Astrocyte (in vitro differentiated cells and primary cell): Measurements from ENCODE around the gene PRDM11. TPM values are rescaled to one million over a fixed set of nuclear protein-coding genes. Genes with fewer than 3 reads are reported as not detected.

ENCODE experiments used
- DNase-seq: peaks from one replicate; pipeline ENCODE4 v3.0.0-alpha.2; 2010; ENCODE audit warnings: low read depth
- FAIRE-seq: peaks from 2 replicates; lab custom pipeline; 2011; peaks lifted over from hg19 to GRCh38; lab: Jason Lieb, UNC
- H2AFZ ChIP-seq: 2 replicates; pipeline ENCODE4 v1.6.0; 2012; ENCODE audit warnings: low read depth, low read length, inconsistent platforms
- H3K27ac ChIP-seq: 2 replicates; pipeline ENCODE4 v1.5.1; 2011; ENCODE audit warnings: low read depth, low read length, inconsistent platforms
- H3K27me3 ChIP-seq: 2 replicates; pipeline ENCODE4 v1.6.0; 2011; ENCODE audit warnings: low read length, inconsistent platforms; ENCODE audit not compliant: insufficient read depth
- H3K36me3 ChIP-seq: 2 replicates; pipeline ENCODE4 v1.5.1; 2011; ENCODE audit warnings: low read length, inconsistent platforms; ENCODE audit not compliant: insufficient read depth
- H3K4me1 ChIP-seq: 2 replicates; pipeline ENCODE4 v1.5.1; 2011; ENCODE audit warnings: low read length, inconsistent platforms; ENCODE audit not compliant: insufficient read depth
- H3K4me2 ChIP-seq: 2 replicates; pipeline ENCODE4 v1.6.0; 2012; ENCODE audit warnings: low read length, inconsistent platforms
- H3K4me3 ChIP-seq: 2 replicates; pipeline ENCODE4 v1.5.1; 2011; ENCODE audit warnings: low read depth, mild to moderate bottlenecking, low read length, inconsistent platforms; ENCODE audit not compliant: insufficient read depth
- H3K79me2 ChIP-seq: 2 replicates; pipeline ENCODE4 v1.6.0; 2012; ENCODE audit warnings: mild to moderate bottlenecking, low read length, inconsistent platforms; ENCODE audit not compliant: insufficient read depth
- H3K9ac ChIP-seq: 2 replicates; pipeline ENCODE4 v1.6.0; 2012; ENCODE audit warnings: mild to moderate bottlenecking, low read length, inconsistent platforms
- H3K9me3 ChIP-seq: 2 replicates; pipeline ENCODE4 v1.5.1; 2012; ENCODE audit warnings: low read depth, mild to moderate bottlenecking, low read length, inconsistent platforms; ENCODE audit not compliant: insufficient read depth
- H4K20me1 ChIP-seq: 2 replicates; pipeline ENCODE4 v1.6.0; 2012; ENCODE audit warnings: low read length, inconsistent platforms; ENCODE audit not compliant: insufficient read depth
- H3K27ac Mint-ChIP-seq: one replicate; pipeline ENCODE4 v1.8.0; 2021; ENCODE audit warnings: mild to moderate bottlenecking, mixed read lengths; ENCODE audit not compliant: unreplicated experiment
- H3K27me3 Mint-ChIP-seq: one replicate; pipeline ENCODE4 v1.8.0; 2021; ENCODE audit warnings: low read depth, mixed read lengths; ENCODE audit not compliant: unreplicated experiment
- H3K36me3 Mint-ChIP-seq: one replicate; pipeline ENCODE4 v1.8.0; 2021; ENCODE audit warnings: low read depth, mixed read lengths; ENCODE audit not compliant: unreplicated experiment
- H3K4me1 Mint-ChIP-seq: one replicate; pipeline ENCODE4 v1.8.0; 2021; ENCODE audit warnings: low read depth, mixed read lengths; ENCODE audit not compliant: unreplicated experiment
- H3K4me3 Mint-ChIP-seq: one replicate; pipeline ENCODE4 v1.8.0; 2021; ENCODE audit warnings: mild to moderate bottlenecking, moderate library complexity, mixed read lengths; ENCODE audit not compliant: unreplicated experiment
- H3K9me3 Mint-ChIP-seq: one replicate; pipeline ENCODE4 v1.8.0; 2021; ENCODE audit warnings: mild to moderate bottlenecking, mixed read lengths; ENCODE audit not compliant: unreplicated experiment
- CTCF ChIP-seq: IDR thresholded peaks from 2 replicates; pipeline ENCODE4 v1.5.1; 2011; ENCODE audit warnings: low read depth, mild to moderate bottlenecking, inconsistent platforms, low read length, moderate library complexity; ENCODE audit not compliant: insufficient read depth
- EZH2 ChIP-seq: IDR thresholded peaks from 2 replicates; pipeline ENCODE4 v1.6.1; 2012; ENCODE audit warnings: mild to moderate bottlenecking, low read length, inconsistent platforms; ENCODE audit not compliant: insufficient read depth
- total RNA-seq: library from RNA; stranded (reverse); gene quantifications from 2 replicates; pipeline ENCODE4 v1.2.1, GENCODE V29; 2021

PRDM11 gene
- total RNA-seq, 1 donor from 2014 or later, result 9.1 TPM

- Mint-ChIP-seq H3K27ac (no peak overlapping the region), H3K4me1 (peaks cover 22% of the 10 kb centered on the region), H3K4me3 (no peak overlapping the region), H3K36me3 (no peaks in the 10 kb centered on the region), H3K9me3 (no peaks in the 10 kb centered on the region), H3K27me3 (peaks cover 5% of the 10 kb centered on the region)
- TF ChIP-seq EZH2 (no peak), CTCF (no peak)
- no peak for FAIRE-seq
- Histone ChIP-seq H4K20me1 (peaks cover 96% of the 10 kb centered on the region), H3K27ac (no peak overlapping the region), H2AFZ (no peak overlapping the region), H3K9ac (no peak overlapping the region), H3K9me3 (no peaks in the 10 kb centered on the region), H3K4me2 (no peak overlapping the region), H3K36me3 (no peaks in the 10 kb centered on the region), H3K79me2 (peaks cover 16% of the 10 kb centered on the region), H3K4me1 (peaks cover 15% of the 10 kb centered on the region), H3K27me3 (no peaks in the 10 kb centered on the region), H3K4me3 (no peak overlapping the region)
- no peak for DNase-seq
Measured at GRCh38 chr11:45159781-45160365, 13.4 kb downstream of the PRDM11 start.

GRCh38 chr11:45161252-45162063 is 15.0 kb downstream of the PRDM11 start:
- TF ChIP-seq CTCF, result no peak
- no peak for TF ChIP-seq EZH2
- no peaks in the 10 kb centered on the region for H3K27me3 ChIP-seq
- Mint-ChIP-seq H3K4me1 (peaks cover 22% of the 10 kb centered on the region), H3K4me3 (no peak overlapping the region), H3K9me3 (no peaks in the 10 kb centered on the region), H3K36me3 (peaks cover 2% of the 10 kb centered on the region), H3K27me3 (peaks cover 8% of the 10 kb centered on the region), H3K27ac (no peak overlapping the region)
- DNase-seq, result no peak
- H3K9me3 ChIP-seq, result no peaks in the 10 kb centered on the region
- H3K4me1 ChIP-seq, result peaks cover 15% of the 10 kb centered on the region
- H4K20me1 ChIP-seq, result peaks cover 97% of the 10 kb centered on the region
- no peak overlapping the region for H3K27ac ChIP-seq
- no peak for FAIRE-seq
- peaks cover 14% of the 10 kb centered on the region for H3K79me2 ChIP-seq
- no peak overlapping the region for H2AFZ ChIP-seq
- no peak overlapping the region for H3K9ac ChIP-seq
- no peaks in the 10 kb centered on the region for H3K36me3 ChIP-seq
- no peak overlapping the region for H3K4me2 ChIP-seq
- no peak overlapping the region for H3K4me3 ChIP-seq

- H3K79me2 ChIP-seq, result peaks cover 9% of the 10 kb centered on the region
- peaks cover 2% of the 10 kb centered on the region for H3K36me3 Mint-ChIP-seq
- H3K27ac ChIP-seq, result no peak overlapping the region
- H3K4me3 ChIP-seq, result no peak overlapping the region
- peaks cover 4% of the 10 kb centered on the region for H3K27me3 Mint-ChIP-seq
- no peak overlapping the region for H3K4me2 ChIP-seq
- H4K20me1 ChIP-seq, result peaks cover 94% of the 10 kb centered on the region
- H3K4me3 Mint-ChIP-seq, result no peak overlapping the region
- FAIRE-seq (no peak), DNase-seq (no peak)
- TF ChIP-seq EZH2 (no peak), CTCF (no peak)
- peaks cover 15% of the 10 kb centered on the region for H3K4me1 ChIP-seq
- H3K4me1 Mint-ChIP-seq, result peaks cover 17% of the 10 kb centered on the region
- H2AFZ ChIP-seq, result no peak overlapping the region
- no peak overlapping the region for H3K9ac ChIP-seq
- H3K27me3 ChIP-seq, result no peaks in the 10 kb centered on the region
- H3K9me3 Mint-ChIP-seq, result no peaks in the 10 kb centered on the region
- no peak overlapping the region for H3K27ac Mint-ChIP-seq
- H3K36me3 ChIP-seq, result no peaks in the 10 kb centered on the region
- H3K9me3 ChIP-seq, result no peaks in the 10 kb centered on the region
Measured at GRCh38 chr11:45162064-45162375, 15.6 kb downstream of the PRDM11 start.
